Activated T-cell treated with anti-CD3 and anti-CD28 coated beads for 48 hours (primary cell): ENCODE results near the gene CDKL5.
A peak's percentile ranks its signal among the peaks of the same experiment; 100 is the strongest.
"Not testable (repeated sequence)": the region's sequence is repeated elsewhere in the genome, so short reads cannot be mapped to it uniquely, and the experiment has no call there.

Experiments
- DNase-seq: peaks from one replicate; pipeline ENCODE4 v3.0.0-alpha.2; 2020; ENCODE audit warnings: low read depth

Gene CDKL5

DNA sequence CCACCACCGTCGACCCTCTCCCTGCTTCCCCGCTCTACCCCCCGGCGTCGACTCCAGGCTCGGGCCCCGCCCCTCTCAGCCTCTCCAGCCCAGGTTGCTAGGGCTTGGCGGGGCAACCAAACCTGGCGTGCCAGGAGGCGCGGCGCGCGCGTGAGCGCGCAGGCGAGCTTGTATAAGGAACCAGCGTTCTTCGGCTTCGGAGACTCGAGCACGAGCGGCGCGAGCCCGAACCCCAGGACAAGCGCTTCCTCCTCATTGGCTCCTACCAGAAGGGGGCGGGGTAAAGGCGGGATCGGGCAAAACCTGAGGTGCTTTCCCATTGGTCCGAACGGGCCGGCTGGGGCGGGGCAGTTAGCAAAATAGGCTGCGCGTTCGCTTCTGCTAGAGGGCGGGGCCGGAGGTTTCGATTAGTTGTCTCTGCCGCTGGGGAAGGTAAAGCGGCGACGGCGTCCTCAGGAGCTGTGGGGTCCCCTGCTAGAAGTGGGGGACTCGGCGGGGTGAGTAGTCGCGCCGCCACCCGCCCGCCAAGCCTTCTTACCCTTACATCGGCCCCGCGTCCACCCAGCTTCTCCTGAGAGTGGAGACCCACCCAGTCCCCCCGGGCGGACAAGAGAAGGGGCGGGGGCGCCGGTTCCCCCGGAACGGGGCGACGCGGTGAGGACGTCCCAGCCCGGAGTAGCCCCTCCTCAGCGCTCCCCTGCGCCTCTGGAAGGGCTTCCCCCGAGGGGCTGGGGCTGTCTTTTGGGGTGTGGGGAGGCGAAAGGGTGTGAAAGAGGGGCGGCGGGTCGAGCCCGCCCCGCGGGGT is at the start of gene CDKL5:
TSS of gene CDKL5 (plus strand) at position 410 of the 805 bp plus-strand sequence. CDS start 81,489 bp downstream, outside the sequence.
- DNase-seq: peak; percentile 88

DNA sequence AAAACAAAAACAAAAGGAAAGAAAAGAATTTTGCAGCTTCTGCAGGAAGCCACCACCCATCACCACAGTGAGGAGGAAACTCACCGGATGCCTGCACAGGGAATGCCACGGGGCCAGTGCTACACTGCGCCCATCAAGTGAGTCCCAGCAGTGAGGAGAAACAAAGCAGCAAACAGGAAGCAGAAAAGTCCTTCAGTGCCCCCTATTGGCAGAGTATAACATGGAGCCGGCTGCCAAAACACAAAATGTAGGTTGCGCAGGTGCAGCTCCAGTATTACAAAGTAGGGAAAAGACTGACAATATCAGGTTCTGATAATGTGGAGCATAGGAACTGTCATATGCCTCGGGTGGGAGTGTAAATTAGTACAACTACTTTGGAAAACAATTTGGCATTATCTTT is 47.6 kb upstream of the CDKL5 start:
- DNase-seq: peak; percentile 1

DNA sequence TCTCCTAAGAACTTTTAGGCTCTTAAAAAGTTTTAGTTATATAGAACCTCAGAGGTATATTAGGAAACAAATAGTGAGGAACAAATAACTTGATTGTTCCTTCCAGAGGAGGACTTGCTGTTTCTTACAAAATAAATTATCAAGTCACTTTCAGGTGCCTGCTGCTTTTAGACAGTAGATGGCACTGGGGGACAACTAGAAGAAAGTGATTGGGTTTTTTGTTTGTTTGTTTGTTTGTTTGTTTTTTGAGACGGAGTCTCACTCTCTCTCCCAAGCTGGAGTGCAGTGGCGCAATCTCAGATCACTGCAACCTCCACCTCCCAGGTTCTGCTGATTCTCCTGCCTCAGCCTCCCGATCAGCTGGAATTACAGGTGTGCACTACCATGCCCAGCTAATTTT is 35.4 kb upstream of the CDKL5 start:
- DNase-seq: no peak

GRCh38 chrX:18390941-18391538 is 34.4 kb upstream of the CDKL5 start:
- peak; percentile 1 for DNase-seq

GRCh38 chrX:18394477-18394876 is 30.9 kb upstream of the CDKL5 start:
- DNase-seq: no peak

DNA sequence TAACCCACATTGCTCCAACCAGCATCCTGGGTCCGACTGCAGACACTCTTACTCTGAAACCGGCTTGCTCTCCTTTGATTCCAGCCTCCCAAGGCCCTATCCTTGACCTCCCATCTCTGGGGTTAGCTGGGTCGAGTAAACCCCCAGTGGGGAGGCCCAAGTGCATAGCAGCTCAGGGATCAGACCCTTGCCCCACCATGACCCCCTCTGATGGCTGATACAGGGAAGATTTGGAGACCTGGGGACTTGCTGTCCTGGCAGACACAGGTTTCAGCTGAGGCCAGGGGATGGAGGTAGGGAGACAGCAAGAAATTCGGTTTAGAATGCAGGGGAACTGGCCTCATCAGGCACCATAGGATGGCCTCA is 23.6 kb upstream of the CDKL5 start:
- no peak for DNase-seq

DNA sequence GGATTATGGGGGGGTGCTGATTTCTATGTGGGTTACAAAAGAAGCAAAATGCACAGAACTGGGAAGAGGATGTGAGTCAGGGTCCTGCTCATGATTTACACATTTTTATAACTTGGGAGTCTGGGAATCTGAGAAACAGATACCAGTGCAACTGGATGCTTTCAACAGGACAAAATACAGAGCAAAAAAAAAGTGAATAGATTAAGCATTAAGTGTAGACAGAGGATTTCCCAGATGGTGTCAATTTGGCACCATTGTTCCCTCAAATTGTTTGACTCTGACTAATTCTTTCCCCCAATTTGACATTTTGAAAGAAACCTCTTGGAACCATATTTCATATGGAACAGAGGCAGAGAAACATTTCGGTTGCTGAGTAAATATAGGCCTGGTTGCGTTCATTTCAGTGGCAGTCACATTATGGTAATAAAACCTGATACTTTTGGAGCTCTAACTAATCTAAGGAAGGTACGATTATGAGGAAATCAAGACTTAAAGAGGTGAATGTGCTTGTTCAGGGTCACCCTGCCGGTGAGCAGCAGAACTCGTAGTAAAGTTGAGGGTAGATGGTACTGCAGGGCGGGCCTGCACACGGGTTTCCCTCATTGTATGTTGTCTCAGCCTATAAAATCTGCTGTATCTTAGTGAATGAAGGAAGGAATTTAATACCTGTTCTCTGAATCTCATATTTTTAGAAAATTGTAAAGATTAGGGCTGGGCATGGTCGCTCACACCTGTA is 18.7 kb upstream of the CDKL5 start:
- DNase-seq: no peak

GRCh38 chrX:18410038-18410437 is 15.4 kb upstream of the CDKL5 start:
- no peak for DNase-seq

DNA sequence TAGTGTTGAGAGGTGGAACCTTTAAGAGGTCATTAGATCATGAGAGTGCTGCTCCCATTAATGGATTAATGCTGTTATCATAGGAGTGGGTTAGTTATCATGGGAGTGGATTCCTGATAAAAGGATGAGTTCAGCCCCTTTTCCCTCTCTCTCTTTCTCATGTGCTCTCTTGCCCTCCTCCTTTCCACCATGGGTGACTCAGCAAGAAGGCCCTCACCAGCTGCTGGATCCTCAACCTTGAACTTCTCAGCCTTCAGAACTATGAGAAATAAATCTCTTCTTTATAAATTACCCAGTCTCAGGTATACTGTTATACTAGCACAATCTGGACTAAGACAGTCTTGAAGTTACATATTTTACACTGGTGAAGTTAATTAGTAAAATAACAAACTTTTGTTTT is 10.0 kb upstream of the CDKL5 start:
- DNase-seq: no peak

GRCh38 chrX:18422325-18422724 is 3.1 kb upstream of the CDKL5 start:
- no peak for DNase-seq

DNA sequence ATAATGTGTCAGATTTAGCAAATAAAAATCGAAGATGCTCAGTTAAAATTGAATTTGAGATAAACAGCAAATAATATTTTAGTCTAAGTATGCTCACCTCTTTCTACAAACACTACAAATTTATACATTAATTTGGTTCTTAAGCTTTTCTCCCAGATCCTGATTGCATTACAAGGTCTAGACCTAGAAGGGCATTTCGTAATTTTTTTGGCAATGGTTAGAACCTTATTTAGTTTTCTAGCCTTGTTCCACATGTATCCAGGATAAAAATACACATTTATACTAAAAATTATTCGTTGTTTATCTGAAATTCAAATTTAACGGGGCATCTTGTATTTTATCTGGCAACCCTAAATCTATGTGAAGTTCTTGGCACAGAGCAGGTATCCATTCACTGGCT is 2.5 kb upstream of the CDKL5 start:
- no peak for DNase-seq

- peak; percentile 14 for DNase-seq
Measured at GRCh38 chrX:18424482-18425198, 768 bp upstream of the CDKL5 start.

- DNase-seq: no peak
Measured at GRCh38 chrX:18426004-18426320, 554 bp downstream of the CDKL5 start.

GRCh38 chrX:18428006-18428405 is 2.6 kb downstream of the CDKL5 start:
- DNase-seq: no peak

DNA sequence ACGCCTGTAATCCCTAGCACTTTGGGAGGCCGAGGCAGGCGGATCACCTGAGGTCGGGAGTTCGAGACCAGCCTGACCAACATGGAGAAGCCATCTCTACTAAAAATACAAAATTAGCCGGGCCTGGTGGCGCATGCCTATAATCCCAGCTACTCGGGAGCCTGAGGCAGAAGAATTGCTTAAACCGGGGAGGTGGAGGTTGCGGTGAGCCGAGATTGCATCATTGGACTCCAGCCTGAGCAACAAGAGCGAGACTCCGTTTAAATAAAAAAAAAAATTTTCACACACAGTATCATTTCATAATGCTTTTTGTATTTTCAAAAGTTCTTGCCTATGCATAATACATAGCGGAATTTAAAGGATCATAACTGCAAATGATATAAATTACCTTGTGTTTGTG is 7.9 kb downstream of the CDKL5 start:
- not testable (repeated sequence) for DNase-seq

- no peak for DNase-seq
Measured at GRCh38 chrX:18434896-18435295, 9.5 kb downstream of the CDKL5 start.

DNA sequence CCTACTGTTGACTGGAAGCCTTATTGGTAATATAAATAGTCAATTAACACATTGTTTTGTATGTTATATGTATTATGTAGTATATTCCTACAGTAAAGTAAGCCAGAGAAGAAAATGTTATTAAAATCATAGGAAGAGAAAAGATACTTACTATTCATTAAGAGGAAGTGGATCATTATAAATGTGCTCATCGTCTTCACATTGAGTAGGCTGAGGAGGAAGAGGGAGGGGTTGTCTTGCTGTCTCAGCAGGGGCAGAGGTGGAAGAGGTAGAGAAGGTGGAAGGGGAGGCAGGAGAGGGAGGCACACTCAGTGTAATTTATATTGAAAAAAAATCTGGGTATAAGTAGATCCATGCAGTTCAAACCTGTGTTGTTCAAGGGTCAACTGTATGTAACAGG is 10.6 kb downstream of the CDKL5 start:
- DNase-seq: no peak

DNA sequence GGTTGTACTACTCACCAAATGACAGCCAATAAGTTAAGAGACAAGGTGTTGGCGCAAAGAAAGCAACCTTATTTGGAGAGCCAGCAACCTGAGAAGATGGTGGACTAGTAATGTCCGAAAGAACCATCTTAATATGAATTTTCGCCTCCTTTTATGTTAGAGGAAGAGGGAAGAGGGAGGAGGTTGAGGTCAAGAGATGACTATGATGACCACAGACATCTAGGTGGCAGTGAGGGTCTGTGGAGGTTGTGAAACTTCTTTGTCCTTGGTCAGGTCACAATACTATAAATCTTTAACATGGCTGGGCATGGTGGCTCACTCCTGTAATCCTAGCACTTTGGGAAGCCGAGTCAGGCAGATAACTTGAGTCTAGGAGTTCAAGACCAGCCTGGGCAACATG is 15.4 kb downstream of the CDKL5 start:
- no peak for DNase-seq

- DNase-seq: no peak
Measured at GRCh38 chrX:18441780-18442367, 16.5 kb downstream of the CDKL5 start.

DNA sequence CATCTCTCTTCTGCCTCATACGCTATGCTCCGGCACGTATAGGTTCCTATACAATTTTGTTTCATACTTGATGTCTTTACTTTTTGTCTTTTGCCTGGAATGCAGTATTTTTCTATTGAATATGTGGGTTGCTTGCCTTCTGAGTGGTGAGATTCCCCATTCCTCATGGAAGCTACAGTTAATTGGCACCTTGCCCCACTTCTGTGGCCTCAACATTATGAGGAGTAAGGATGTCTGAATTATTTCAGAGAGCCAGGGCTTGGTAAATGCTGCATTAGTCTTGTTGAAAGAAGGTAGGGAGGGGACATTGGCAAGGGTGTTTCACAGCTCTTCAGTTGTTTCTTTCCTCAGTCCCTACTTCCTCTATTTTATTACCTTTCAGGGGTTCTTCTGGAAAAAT is 23.0 kb downstream of the CDKL5 start:
- DNase-seq: no peak

- no peak for DNase-seq
Measured at GRCh38 chrX:18449236-18449635, 23.8 kb downstream of the CDKL5 start.

- no peak for DNase-seq
Measured at GRCh38 chrX:18455384-18455783, 30.0 kb downstream of the CDKL5 start.
